Pancreas (tissue), 10 donors: ENCODE measurements around the gene GLI2. TPM values are rescaled to one million over a fixed set of nuclear protein-coding genes. Genes with fewer than 3 reads are reported as not detected.

Experiments
- ATAC-seq, 4 donors: fragments of 200-7000 bp; cut with Tn5 transposase; one replicate each; pipeline versions ENCODE4 v1.8.0 to v1.9.1; 2020; ENCODE audit warnings: mild to moderate bottlenecking in 4 of 4, moderate library complexity in 4 of 4
- DNase-seq, 6 donors: peaks; one replicate each; pipeline ENCODE4 v3.0.0-alpha.2; 2020
- FAIRE-seq: peaks from 2 replicates; lab custom pipeline; 2012; peaks lifted over from hg19 to GRCh38; lab: Jason Lieb, UNC
- H3K27ac ChIP-seq, 4 donors: fragments of 200-600 bp; sonication (generic); 1 replicate in 3 of 4; 2 replicates in 1 of 4; pipeline versions ENCODE4 v1.5.0 to v1.8.0; 2020
- H3K27me3 ChIP-seq, 4 donors: fragments of 200-600 bp; one replicate each; pipeline ENCODE4 v1.8.0; 2021
- H3K36me3 ChIP-seq, 3 donors: fragments of 200-600 bp; sonication (generic) in 1 of 3; one replicate each; pipeline versions ENCODE4 v1.5.0 to v1.8.0; 2020 to 2021
- H3K4me1 ChIP-seq, 3 donors: fragments of 200-600 bp; one replicate each; pipeline ENCODE4 v1.8.0; 2021
- H3K4me3 ChIP-seq, 4 donors: fragments of 200-600 bp; sonication (generic) in 2 of 4; one replicate each; pipeline versions ENCODE4 v1.5.0 to v1.8.0; 2020 to 2021
- H3K9me3 ChIP-seq, 4 donors: fragments of 200-600 bp; one replicate each; pipeline ENCODE4 v1.8.0; 2021
- CTCF ChIP-seq, 4 donors: fragments of 200-600 bp; sonication (generic) in 3 of 4; IDR thresholded peaks; one replicate each; pipeline versions ENCODE4 v1.5.0 to v1.8.0; 2021; ENCODE audit warnings: antibody characterized with exemption in 4 of 4
- WGBS, 2 donors: extraction: QIAGEN DNeasy Blood & Tissue Kit; methylation state at CpG; one replicate each; pipeline ENCODE4 v1.1.7; 2013; 5-methylcytosine and 5-hydroxymethylcytosine counted together
- intact Hi-C, 3 donors: fragments of 100-400 bp; cut with DNase I; formaldehyde crosslinking; loops; one replicate each; pipeline versions ENCODE4 v1.11.1 to v1.14.2; 2022
- polyA plus RNA-seq, 2 donors: library from polyadenylated mRNA; stranded (reverse); fragments of 200-250 nt; gene quantifications; one replicate each; pipeline ENCODE4 v1.2.3, GENCODE V29; 2013
- total RNA-seq, 6 donors: library from RNA; stranded (reverse); fragmentation: NEBNext Ultra II Directional in 4 of 6; extraction: Animal tissue kit (Norgen Biotek cat#: 25700) in 4 of 6; gene quantifications; one replicate each; pipeline versions ENCODE4 v1.2.1 to v1.2.4, GENCODE V29; 2021 to 2023
- donor health status: healthy with polysubstance abuse.
- donor health status: DM: no; HTN: no; CAD: no; lungs with moderate emphysema.
- donor health status: DM: no; HTN: no; CAD: no.
- donor health status: control.
- donor health status: control.
- donor health status: Bipolar disorder and iron deficiency.
- donor health status: DM: yes; HTN: yes; CAD: no.
- donor health status: DM: no; HTN: no; CAD: no.
- donor health status: DM: no; HTN: no; CAD: no.
- donor health status: DM: yes; HTN: yes; CAD: no.

GLI2 gene
- total and polyA plus RNA-seq, 8 donors, result 0.14 to 3.2 (median 0.53) TPM

GRCh38 chr2:120766470-120767351, 31.0 kb downstream of the GLI2 start:
- intact Hi-C loops, result no loop called here
- peak in 1 of 4 donors; percentile 12 for ATAC-seq
- FAIRE-seq, result no peak
- no peak overlapping the region for H3K4me3 ChIP-seq
- peak in 3 of 6 donors; percentile 7 to 42 (median 38) for DNase-seq
- no peaks in the 10 kb centered on the region for H3K9me3 ChIP-seq
- no peaks in the 10 kb centered on the region for H3K27me3 ChIP-seq
- 86 to 91% methylated on average over 14 of the region's 14 CpGs for WGBS, 2 donors
- no peaks in the 10 kb centered on the region for H3K4me1 ChIP-seq
- no peaks in the 10 kb centered on the region for H3K36me3 ChIP-seq
- peak overlapping the region in 1 of 4 donors; percentile 17 for H3K27ac ChIP-seq
- no peak for TF ChIP-seq CTCF (IDR thresholded peaks at IDR 0.05)

- intact Hi-C loops, result no loop called here
- Histone ChIP-seq H3K27ac (no peak overlapping the region), H3K36me3 (no peaks in the 10 kb centered on the region), H3K27me3 (no peaks in the 10 kb centered on the region), H3K9me3 (no peaks in the 10 kb centered on the region), H3K4me3 (no peak overlapping the region), H3K4me1 (no peaks in the 10 kb centered on the region)
- TF ChIP-seq CTCF (IDR thresholded peaks at IDR 0.05), result no peak
- ATAC-seq, result no peak
- 80 to 92% methylated on average over 10 of the region's 10 CpGs for WGBS, 2 donors
- peak in 2 of 6 donors; percentile 9 to 50 for DNase-seq
- FAIRE-seq, result no peak
Measured at GRCh38 chr2:120767486-120768005, 31.9 kb downstream of the GLI2 start.

GRCh38 chr2:120768112-120769048, 32.7 kb downstream of the GLI2 start:
- Histone ChIP-seq H3K4me3 (no peak overlapping the region), H3K27ac (no peak overlapping the region), H3K4me1 (no peaks in the 10 kb centered on the region), H3K9me3 (no peaks in the 10 kb centered on the region), H3K36me3 (no peaks in the 10 kb centered on the region), H3K27me3 (no peaks in the 10 kb centered on the region)
- DNase-seq (peak in 3 of 6 donors; percentile 7 to 41 (median 38)), FAIRE-seq (no peak), ATAC-seq (no peak)
- no peak for TF ChIP-seq CTCF (IDR thresholded peaks at IDR 0.05)
- intact Hi-C loops, result no loop called here
- WGBS, 2 donors, result 73 to 84% methylated on average over 17 of the region's 17 CpGs

- 83 to 89% methylated on average over 11 of the region's 11 CpGs for WGBS, 2 donors
- H3K4me1 ChIP-seq, result no peaks in the 10 kb centered on the region
- no peak for ATAC-seq
Measured at GRCh38 chr2:120769076-120769786, 33.6 kb downstream of the GLI2 start.

More at GRCh38 chr2:120769076-120769786, 33.6 kb downstream of the GLI2 start:
- FAIRE-seq (no peak), DNase-seq (peak in 2 of 6 donors; percentile 3 to 21)
- TF ChIP-seq CTCF (IDR thresholded peaks at IDR 0.05), result no peak
- Histone ChIP-seq H3K4me3 (no peak overlapping the region), H3K36me3 (no peaks in the 10 kb centered on the region), H3K27ac (no peak overlapping the region), H3K9me3 (no peaks in the 10 kb centered on the region), H3K27me3 (no peaks in the 10 kb centered on the region)
- intact Hi-C loops, result no loop called here
